ENCODE results near the gene FAM83F. TPM values are rescaled to one million over a fixed set of nuclear protein-coding genes. Genes with fewer than 3 reads are reported as not detected.

Gene FAM83F
- total RNA-seq, 1 experiment from 2014 or later: 43.1 TPM

DNA sequence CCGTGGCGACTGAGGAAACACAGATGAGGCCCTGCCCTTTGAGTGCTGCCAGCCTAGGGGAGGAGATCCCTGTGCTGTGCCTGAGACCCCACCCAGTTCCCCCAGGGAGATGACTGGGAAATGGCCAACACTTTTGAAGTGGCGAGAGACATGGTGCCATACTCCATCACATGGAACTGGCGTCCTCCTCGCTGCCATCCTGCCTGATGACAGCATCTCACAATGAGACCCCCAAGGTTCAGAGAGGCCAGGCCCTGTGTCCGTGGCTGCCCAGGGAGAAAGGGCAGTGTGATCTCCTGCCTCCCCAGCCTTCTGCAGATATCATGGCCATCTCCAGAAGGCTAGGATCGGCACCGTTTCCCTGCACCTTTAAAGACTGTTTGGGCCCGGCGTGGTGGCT, 31.1 kb downstream of the FAM83F start (continued):
- TF ChIP-seq ZNF512 (CRISPR knock-in tag; IDR thresholded peaks at IDR 0.05; ENCODE audit: borderline replicate concordance): no peak
- TF ChIP-seq ZNF121 (CRISPR knock-in tag; IDR thresholded peaks at IDR 0.05): no peak

GRCh38 chr22:40026641-40027040, 31.9 kb downstream of the FAM83F start:
- no peaks in the 10 kb centered on the region for H3K9me3 Mint-ChIP-seq
- H3K4me1 Mint-ChIP-seq: peaks cover 22% of the 10 kb centered on the region
- POLR2A ChIA-PET: no interaction called here
- CTCF ChIA-PET: interaction anchor here (0.6 to 4.1 kb wide), 3 partner anchors 10 to 486 kb away, joined by 3 to 146 read pairs (median 3); no protein-coding TSS in a partner anchor
- no peak for TF ChIP-seq ZNF232 (CRISPR knock-in tag; IDR thresholded peaks at IDR 0.05)
- TF ChIP-seq, protein P1, sequence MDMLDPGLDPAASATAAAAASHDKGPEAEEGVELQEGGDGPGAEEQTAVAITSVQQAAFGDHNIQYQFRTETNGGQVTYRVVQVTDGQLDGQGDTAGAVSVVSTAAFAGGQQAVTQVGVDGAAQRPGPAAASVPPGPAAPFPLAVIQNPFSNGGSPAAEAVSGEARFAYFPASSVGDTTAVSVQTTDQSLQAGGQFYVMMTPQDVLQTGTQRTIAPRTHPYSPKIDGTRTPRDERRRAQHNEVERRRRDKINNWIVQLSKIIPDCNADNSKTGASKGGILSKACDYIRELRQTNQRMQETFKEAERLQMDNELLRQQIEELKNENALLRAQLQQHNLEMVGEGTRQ (CRISPR knock-in tag; IDR thresholded peaks at IDR 0.05): no peak
- H3K27me3 Mint-ChIP-seq (ENCODE audit: low read depth): no peaks in the 10 kb centered on the region
- H3K36me3 Mint-ChIP-seq: peaks cover 3% of the 10 kb centered on the region; the same call in 1 of the 2 replicates
- H3K4me3 Mint-ChIP-seq: no peak overlapping the region
- H3K27ac Mint-ChIP-seq: 0 out of 2 replicates have a peak overlapping the region, but pooled peaks have one; percentile 11
- no peak for DNase-seq (ENCODE audit: low spot score)
- ATAC-seq: no peak

DNA sequence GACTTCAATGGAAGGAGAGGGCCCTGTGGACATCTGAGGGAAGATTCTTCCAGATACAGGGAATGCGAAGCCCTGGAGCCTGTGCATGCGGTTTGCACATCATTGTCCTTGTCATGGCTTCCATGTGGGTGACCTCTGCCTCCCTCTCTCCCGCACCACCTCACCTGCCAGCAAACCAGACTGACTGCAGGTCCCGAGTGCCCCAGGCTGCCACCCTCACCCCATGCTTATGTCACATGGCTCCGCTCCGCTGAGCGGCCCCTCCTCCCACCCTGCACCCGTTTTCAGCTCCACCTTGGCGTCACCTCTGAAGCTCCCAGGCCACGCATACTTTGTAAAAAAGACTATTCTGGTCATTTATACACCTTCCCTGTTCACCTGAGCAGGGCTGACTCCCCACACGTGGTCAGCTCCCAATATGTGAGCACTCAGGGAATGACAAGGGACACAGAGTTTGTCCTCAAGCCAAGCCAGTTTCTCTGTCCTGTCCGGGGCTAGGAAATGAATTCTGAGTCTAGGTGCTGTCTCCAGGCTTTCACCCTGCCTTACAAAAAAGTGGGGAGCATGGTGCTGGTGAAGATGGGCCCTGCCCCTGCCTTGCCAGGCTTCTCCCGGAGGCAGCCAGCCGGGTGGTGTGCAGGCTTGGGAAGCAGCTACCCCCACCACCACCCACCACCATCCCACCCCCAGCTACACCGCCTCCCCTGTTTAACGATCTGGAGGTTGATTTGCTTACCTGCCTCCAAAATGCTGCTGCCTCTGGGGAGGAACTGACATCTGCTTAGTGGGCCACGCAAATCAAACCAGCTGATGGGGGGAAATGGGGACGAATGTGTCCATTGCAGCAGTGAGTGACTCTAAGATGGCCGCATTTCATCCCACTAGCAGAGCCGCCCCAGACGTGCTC, 32.7 kb downstream of the FAM83F start:
- POLR2A ChIA-PET: interaction anchor here (0.6 kb wide), 1 partner anchor 1477 kb away, joined by 4 read pairs; no protein-coding TSS in a partner anchor
- no peak for ATAC-seq
- TF ChIP-seq, protein P2, sequence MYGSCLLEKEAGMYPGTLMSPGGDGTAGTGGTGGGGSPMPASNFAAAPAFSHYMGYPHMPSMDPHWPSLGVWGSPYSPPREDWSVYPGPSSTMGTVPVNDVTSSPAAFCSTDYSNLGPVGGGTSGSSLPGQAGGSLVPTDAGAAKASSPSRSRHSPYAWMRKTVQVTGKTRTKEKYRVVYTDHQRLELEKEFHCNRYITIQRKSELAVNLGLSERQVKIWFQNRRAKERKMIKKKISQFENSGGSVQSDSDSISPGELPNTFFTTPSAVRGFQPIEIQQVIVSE (CRISPR knock-in tag; IDR thresholded peaks at IDR 0.05; ENCODE audit: borderline replicate concordance): no peak
- TF ChIP-seq KAT7 (CRISPR knock-in tag; IDR thresholded peaks at IDR 0.05; ENCODE audit: borderline replicate concordance): no peak
- no peak for TF ChIP-seq ZNF423 (CRISPR knock-in tag; IDR thresholded peaks at IDR 0.05)
- no peak for TF ChIP-seq SMAD3 (CRISPR knock-in tag; IDR thresholded peaks at IDR 0.05; ENCODE audit: borderline replicate concordance)
- no peak for TF ChIP-seq ZBTB21 (CRISPR knock-in tag; IDR thresholded peaks at IDR 0.05; ENCODE audit: borderline replicate concordance)
- TF ChIP-seq, protein P3, sequence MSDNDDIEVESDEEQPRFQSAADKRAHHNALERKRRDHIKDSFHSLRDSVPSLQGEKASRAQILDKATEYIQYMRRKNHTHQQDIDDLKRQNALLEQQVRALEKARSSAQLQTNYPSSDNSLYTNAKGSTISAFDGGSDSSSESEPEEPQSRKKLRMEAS (CRISPR knock-in tag; IDR thresholded peaks at IDR 0.05): no peak
- TF ChIP-seq, protein P4, sequence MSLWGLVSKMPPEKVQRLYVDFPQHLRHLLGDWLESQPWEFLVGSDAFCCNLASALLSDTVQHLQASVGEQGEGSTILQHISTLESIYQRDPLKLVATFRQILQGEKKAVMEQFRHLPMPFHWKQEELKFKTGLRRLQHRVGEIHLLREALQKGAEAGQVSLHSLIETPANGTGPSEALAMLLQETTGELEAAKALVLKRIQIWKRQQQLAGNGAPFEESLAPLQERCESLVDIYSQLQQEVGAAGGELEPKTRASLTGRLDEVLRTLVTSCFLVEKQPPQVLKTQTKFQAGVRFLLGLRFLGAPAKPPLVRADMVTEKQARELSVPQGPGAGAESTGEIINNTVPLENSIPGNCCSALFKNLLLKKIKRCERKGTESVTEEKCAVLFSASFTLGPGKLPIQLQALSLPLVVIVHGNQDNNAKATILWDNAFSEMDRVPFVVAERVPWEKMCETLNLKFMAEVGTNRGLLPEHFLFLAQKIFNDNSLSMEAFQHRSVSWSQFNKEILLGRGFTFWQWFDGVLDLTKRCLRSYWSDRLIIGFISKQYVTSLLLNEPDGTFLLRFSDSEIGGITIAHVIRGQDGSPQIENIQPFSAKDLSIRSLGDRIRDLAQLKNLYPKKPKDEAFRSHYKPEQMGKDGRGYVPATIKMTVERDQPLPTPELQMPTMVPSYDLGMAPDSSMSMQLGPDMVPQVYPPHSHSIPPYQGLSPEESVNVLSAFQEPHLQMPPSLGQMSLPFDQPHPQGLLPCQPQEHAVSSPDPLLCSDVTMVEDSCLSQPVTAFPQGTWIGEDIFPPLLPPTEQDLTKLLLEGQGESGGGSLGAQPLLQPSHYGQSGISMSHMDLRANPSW (CRISPR knock-in tag; conservative IDR thresholded peaks at IDR 0.05; ENCODE audit: low read depth): no peak
- no peak for TF ChIP-seq ZBTB43 (CRISPR knock-in tag; IDR thresholded peaks at IDR 0.05)
- TF ChIP-seq TCF7 (CRISPR knock-in tag; IDR thresholded peaks at IDR 0.05; ENCODE audit: low read depth): no peak
- TF ChIP-seq HMGXB4 (CRISPR knock-in tag; IDR thresholded peaks at IDR 0.05): no peak
- no peak for TF ChIP-seq GTF2I (CRISPR knock-in tag; conservative IDR thresholded peaks at IDR 0.05)
- no peak for TF ChIP-seq IRF1 (CRISPR knock-in tag; IDR thresholded peaks at IDR 0.05)
- no peak for TF ChIP-seq TEAD1 (CRISPR knock-in tag; IDR thresholded peaks at IDR 0.05)
- no peak for TF ChIP-seq NR1H2 (CRISPR knock-in tag; IDR thresholded peaks at IDR 0.05)

More for the DNA sequence above, 32.7 kb downstream of the FAM83F start:
- DNase-seq (ENCODE audit: low spot score): no peak
- peaks cover 22% of the 10 kb centered on the region for H3K4me1 Mint-ChIP-seq
- H3K27ac Mint-ChIP-seq: 0 out of 2 replicates have a peak overlapping the region, but pooled peaks have one; percentile 32
- H3K9me3 Mint-ChIP-seq: no peaks in the 10 kb centered on the region
- H3K27me3 Mint-ChIP-seq (ENCODE audit: low read depth): no peaks in the 10 kb centered on the region
- CTCF ChIA-PET: interaction anchor here (0.7 to 1.5 kb wide), 2 partner anchors 9 kb away, joined by 3 to 6 read pairs; no protein-coding TSS in a partner anchor
- peaks cover 2% of the 10 kb centered on the region; the same call in 1 of the 2 replicates for H3K36me3 Mint-ChIP-seq
- no peak overlapping the region for H3K4me3 Mint-ChIP-seq

Data from WTC11 (cell line).